H1 (cell line): ENCODE measurements around the gene RIPOR1. TPM values are rescaled to one million over a fixed set of nuclear protein-coding genes. Genes with fewer than 3 reads are reported as not detected.

Experiments used
- BACH1 ChIP-seq: IDR thresholded peaks from 2 replicates; pipeline ENCODE4 v1.6.1; 2012; ENCODE audit warnings: low read length, improper control_type of control experiment
- BRCA1 ChIP-seq: IDR thresholded peaks from 2 replicates; pipeline ENCODE4 v1.6.1; 2012; ENCODE audit warnings: low read depth, low read length, improper control_type of control experiment
- CHD1 ChIP-seq: IDR thresholded peaks from 2 replicates; pipeline ENCODE4 v1.6.1; 2012; ENCODE audit warnings: low read depth, low read length, improper control_type of control experiment
- CHD2 ChIP-seq: IDR thresholded peaks from 2 replicates; pipeline ENCODE4 v1.6.1; 2012; ENCODE audit warnings: low read length, improper control_type of control experiment
- GTF2F1 ChIP-seq: IDR thresholded peaks from 2 replicates; pipeline ENCODE4 v1.6.1; 2012; ENCODE audit warnings: low read depth, low read length, improper control_type of control experiment, borderline replicate concordance
- JUN ChIP-seq: IDR thresholded peaks from 2 replicates; pipeline ENCODE4 v1.6.1; 2011; ENCODE audit warnings: low read depth, mild to moderate bottlenecking, improper control_type of control experiment, low read length
- JUND ChIP-seq: IDR thresholded peaks from 2 replicates; pipeline ENCODE4 v1.6.1; 2011; ENCODE audit warnings: mild to moderate bottlenecking, improper control_type of control experiment, low read length
- RBBP5 ChIP-seq: IDR thresholded peaks from 2 replicates; pipeline ENCODE4 v1.7.1; 2012; ENCODE audit warnings: low read depth, mild to moderate bottlenecking, inconsistent platforms, low read length, moderate library complexity, borderline replicate concordance
- RXRA ChIP-seq: IDR thresholded peaks from 2 replicates; pipeline ENCODE4 v1.6.1; 2011; ENCODE audit warnings: low read depth, mild to moderate bottlenecking, low read length, moderate library complexity; ENCODE audit not compliant: insufficient read depth
- SIN3A ChIP-seq, 2 experiments: IDR thresholded peaks in 1 of 2; conservative IDR thresholded peaks in 1 of 2; 2 replicates each; pipeline ENCODE4 v1.6.1; 2011 to 2012; ENCODE audit warnings: low read length in 2 of 2, improper control_type of control experiment in 1 of 2, low read depth in 1 of 2, mild to moderate bottlenecking in 1 of 2
- SP2 ChIP-seq: IDR thresholded peaks from 2 replicates; pipeline ENCODE4 v1.6.1; 2012; ENCODE audit warnings: mild to moderate bottlenecking, low read length, inconsistent platforms
- TEAD4 ChIP-seq: IDR thresholded peaks from 2 replicates; pipeline ENCODE4 v1.6.1; 2012; ENCODE audit warnings: low read depth, low read length, inconsistent platforms, mixed read lengths
- polyA plus RNA-seq, 7 experiments: library from polyadenylated mRNA; depleted of rRNA in 3 of 7; stranded (reverse) in 5 of 7; unstranded in 2 of 7; fragments of >200 nt in 5 of 7; fragments of 200-250 nt in 2 of 7; gene quantifications; 1 replicate in 5 of 7; 2 replicates in 1 of 7; 4 replicates in 1 of 7; pipeline versions ENCODE4 v1.2.1 to v1.2.3, GENCODE V29; 2011 to 2013; ENCODE audit warnings: missing spikeins in 2 of 7, mixed read lengths in 2 of 7
- total RNA-seq: library from RNA; stranded (reverse); fragmentation: NEBNext Ultra II Directional; extraction: Animal tissue kit (Norgen Biotek cat#: 25700); gene quantifications from 2 replicates; pipeline ENCODE4 v1.2.1, GENCODE V29; 2021
- TF ChIP-seq, protein P1 (sequence below): fragments of 300-600 bp; sonication (generic); IDR thresholded peaks from 2 replicates; pipeline ENCODE4 v1.7.1; 2012; ENCODE audit warnings: low read length, moderate library complexity, mild to moderate bottlenecking, inconsistent platforms; ENCODE audit not compliant: insufficient replicate concordance

The RIPOR1 gene
- total and polyA plus RNA-seq, 2 of the 8 experiments (the other 6 are each of a cell fraction or from before 2014, with no cell fraction given), result 2.7 to 10.1 TPM

DNA sequence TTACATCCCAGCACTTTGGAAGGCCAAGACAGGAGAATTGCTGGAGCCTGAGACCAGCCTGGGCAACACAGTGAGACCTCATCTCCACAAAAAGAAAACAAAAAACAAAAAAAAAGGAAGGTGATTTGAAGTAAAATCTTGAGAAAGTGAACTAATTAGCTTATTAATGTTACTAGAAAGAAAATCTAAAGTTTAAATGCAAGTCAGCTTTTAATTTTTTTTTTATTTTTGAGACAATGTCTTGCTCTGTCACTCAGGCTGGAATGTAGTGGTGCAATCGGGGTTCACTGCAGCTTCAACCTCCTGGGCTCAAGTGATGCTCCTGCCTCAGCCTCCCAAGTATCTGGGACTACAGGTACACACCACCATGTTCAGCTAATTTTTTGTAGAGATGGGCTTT lies 30.2 kb downstream of the RIPOR1 start (continued):
- TF ChIP-seq, protein P1, sequence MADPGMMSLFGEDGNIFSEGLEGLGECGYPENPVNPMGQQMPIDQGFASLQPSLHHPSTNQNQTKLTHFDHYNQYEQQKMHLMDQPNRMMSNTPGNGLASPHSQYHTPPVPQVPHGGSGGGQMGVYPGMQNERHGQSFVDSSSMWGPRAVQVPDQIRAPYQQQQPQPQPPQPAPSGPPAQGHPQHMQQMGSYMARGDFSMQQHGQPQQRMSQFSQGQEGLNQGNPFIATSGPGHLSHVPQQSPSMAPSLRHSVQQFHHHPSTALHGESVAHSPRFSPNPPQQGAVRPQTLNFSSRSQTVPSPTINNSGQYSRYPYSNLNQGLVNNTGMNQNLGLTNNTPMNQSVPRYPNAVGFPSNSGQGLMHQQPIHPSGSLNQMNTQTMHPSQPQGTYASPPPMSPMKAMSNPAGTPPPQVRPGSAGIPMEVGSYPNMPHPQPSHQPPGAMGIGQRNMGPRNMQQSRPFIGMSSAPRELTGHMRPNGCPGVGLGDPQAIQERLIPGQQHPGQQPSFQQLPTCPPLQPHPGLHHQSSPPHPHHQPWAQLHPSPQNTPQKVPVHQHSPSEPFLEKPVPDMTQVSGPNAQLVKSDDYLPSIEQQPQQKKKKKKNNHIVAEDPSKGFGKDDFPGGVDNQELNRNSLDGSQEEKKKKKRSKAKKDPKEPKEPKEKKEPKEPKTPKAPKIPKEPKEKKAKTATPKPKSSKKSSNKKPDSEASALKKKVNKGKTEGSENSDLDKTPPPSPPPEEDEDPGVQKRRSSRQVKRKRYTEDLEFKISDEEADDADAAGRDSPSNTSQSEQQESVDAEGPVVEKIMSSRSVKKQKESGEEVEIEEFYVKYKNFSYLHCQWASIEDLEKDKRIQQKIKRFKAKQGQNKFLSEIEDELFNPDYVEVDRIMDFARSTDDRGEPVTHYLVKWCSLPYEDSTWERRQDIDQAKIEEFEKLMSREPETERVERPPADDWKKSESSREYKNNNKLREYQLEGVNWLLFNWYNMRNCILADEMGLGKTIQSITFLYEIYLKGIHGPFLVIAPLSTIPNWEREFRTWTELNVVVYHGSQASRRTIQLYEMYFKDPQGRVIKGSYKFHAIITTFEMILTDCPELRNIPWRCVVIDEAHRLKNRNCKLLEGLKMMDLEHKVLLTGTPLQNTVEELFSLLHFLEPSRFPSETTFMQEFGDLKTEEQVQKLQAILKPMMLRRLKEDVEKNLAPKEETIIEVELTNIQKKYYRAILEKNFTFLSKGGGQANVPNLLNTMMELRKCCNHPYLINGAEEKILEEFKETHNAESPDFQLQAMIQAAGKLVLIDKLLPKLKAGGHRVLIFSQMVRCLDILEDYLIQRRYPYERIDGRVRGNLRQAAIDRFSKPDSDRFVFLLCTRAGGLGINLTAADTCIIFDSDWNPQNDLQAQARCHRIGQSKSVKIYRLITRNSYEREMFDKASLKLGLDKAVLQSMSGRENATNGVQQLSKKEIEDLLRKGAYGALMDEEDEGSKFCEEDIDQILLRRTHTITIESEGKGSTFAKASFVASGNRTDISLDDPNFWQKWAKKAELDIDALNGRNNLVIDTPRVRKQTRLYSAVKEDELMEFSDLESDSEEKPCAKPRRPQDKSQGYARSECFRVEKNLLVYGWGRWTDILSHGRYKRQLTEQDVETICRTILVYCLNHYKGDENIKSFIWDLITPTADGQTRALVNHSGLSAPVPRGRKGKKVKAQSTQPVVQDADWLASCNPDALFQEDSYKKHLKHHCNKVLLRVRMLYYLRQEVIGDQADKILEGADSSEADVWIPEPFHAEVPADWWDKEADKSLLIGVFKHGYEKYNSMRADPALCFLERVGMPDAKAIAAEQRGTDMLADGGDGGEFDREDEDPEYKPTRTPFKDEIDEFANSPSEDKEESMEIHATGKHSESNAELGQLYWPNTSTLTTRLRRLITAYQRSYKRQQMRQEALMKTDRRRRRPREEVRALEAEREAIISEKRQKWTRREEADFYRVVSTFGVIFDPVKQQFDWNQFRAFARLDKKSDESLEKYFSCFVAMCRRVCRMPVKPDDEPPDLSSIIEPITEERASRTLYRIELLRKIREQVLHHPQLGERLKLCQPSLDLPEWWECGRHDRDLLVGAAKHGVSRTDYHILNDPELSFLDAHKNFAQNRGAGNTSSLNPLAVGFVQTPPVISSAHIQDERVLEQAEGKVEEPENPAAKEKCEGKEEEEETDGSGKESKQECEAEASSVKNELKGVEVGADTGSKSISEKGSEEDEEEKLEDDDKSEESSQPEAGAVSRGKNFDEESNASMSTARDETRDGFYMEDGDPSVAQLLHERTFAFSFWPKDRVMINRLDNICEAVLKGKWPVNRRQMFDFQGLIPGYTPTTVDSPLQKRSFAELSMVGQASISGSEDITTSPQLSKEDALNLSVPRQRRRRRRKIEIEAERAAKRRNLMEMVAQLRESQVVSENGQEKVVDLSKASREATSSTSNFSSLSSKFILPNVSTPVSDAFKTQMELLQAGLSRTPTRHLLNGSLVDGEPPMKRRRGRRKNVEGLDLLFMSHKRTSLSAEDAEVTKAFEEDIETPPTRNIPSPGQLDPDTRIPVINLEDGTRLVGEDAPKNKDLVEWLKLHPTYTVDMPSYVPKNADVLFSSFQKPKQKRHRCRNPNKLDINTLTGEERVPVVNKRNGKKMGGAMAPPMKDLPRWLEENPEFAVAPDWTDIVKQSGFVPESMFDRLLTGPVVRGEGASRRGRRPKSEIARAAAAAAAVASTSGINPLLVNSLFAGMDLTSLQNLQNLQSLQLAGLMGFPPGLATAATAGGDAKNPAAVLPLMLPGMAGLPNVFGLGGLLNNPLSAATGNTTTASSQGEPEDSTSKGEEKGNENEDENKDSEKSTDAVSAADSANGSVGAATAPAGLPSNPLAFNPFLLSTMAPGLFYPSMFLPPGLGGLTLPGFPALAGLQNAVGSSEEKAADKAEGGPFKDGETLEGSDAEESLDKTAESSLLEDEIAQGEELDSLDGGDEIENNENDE, result no peak
- no peak for TF ChIP-seq JUND
- no peak for TF ChIP-seq BACH1
- TF ChIP-seq GTF2F1, result no peak
- TF ChIP-seq JUN, result no peak
- TF ChIP-seq SIN3A (conservative IDR thresholded peaks at IDR 0.05 in 1 of 2, IDR thresholded peaks at IDR 0.05 in 1 of 2; ENCODE audit: low read depth in 1 of 2, low read length in 2 of 2), result no peak
- no peak for TF ChIP-seq SP2
- TF ChIP-seq CHD2, result no peak
- TF ChIP-seq BRCA1, result no peak
- TF ChIP-seq RBBP5, result no peak
- TF ChIP-seq RXRA, result no peak
- no peak for TF ChIP-seq CHD1
- no peak for TF ChIP-seq TEAD4
